Hematopoietic multipotent progenitor cell treated with erythropoietin and hydrocortisone succinate and interleukin-3 and kit ligand, for 8 days (in vitro differentiated cells): Measurements from ENCODE around the gene CXCL12.

Experiments used
- DNase-seq: peaks from one replicate; pipeline ENCODE4 v3.0.0-alpha.2; 2015

CXCL12 gene

GRCh38 chr10:44398747-44399658 is 14.1 kb upstream of the CXCL12 start:
- DNase-seq = no peak

GRCh38 chr10:44398271-44398670 is 13.4 kb upstream of the CXCL12 start:
- no peak for DNase-seq

GRCh38 chr10:44397476-44398225 is 12.8 kb upstream of the CXCL12 start:
- no peak for DNase-seq

GRCh38 chr10:44396671-44397191 is 11.8 kb upstream of the CXCL12 start:
- DNase-seq = no peak

GRCh38 chr10:44395902-44396670 is 11.2 kb upstream of the CXCL12 start:
- no peak for DNase-seq

- no peak for DNase-seq
Observed at GRCh38 chr10:44395396-44395795, 10.5 kb upstream of the CXCL12 start.

- no peak for DNase-seq
Observed at GRCh38 chr10:44394696-44395381, 9.9 kb upstream of the CXCL12 start.

- DNase-seq = no peak
Observed at GRCh38 chr10:44393834-44394547, 9.1 kb upstream of the CXCL12 start.

- DNase-seq = no peak
Observed at GRCh38 chr10:44393051-44393630, 8.2 kb upstream of the CXCL12 start.

GRCh38 chr10:44392420-44392819 is 7.5 kb upstream of the CXCL12 start:
- no peak for DNase-seq

- no peak for DNase-seq
Observed at GRCh38 chr10:44391981-44392380, 7.1 kb upstream of the CXCL12 start.

GRCh38 chr10:44390585-44391072 is 5.7 kb upstream of the CXCL12 start:
- no peak for DNase-seq

GRCh38 chr10:44389556-44389955 is 4.7 kb upstream of the CXCL12 start:
- DNase-seq = no peak

GRCh38 chr10:44389150-44389549 is 4.3 kb upstream of the CXCL12 start:
- no peak for DNase-seq

- no peak for DNase-seq
Observed at GRCh38 chr10:44388641-44389040, 3.7 kb upstream of the CXCL12 start.

- DNase-seq = no peak
Observed at GRCh38 chr10:44387853-44388251, 3.0 kb upstream of the CXCL12 start.

GRCh38 chr10:44386546-44387052 is 1.7 kb upstream of the CXCL12 start:
- DNase-seq = peak; percentile 19

- no peak for DNase-seq
Observed at GRCh38 chr10:44385696-44386441, 972 bp upstream of the CXCL12 start.

- no peak for DNase-seq
Observed at GRCh38 chr10:44384601-44385025, 284 bp downstream of the CXCL12 start.
